Glutamatergic neuron (in vitro differentiated cells): ENCODE data around the gene LIMS1. TPM values are rescaled to one million over a fixed set of nuclear protein-coding genes. Genes with fewer than 3 reads are reported as not detected.
"Not testable (repeated sequence)": the region's sequence is repeated elsewhere in the genome, so short reads cannot be mapped to it uniquely, and the experiment has no call there.

Source experiments
- DNase-seq: peaks from one replicate; pipeline ENCODE4 v3.0.0; 2022
- H3K27ac Mint-ChIP-seq: one replicate; pipeline ENCODE4 v1.8.0; 2020; ENCODE audit warnings: mild to moderate bottlenecking, mixed read lengths, inconsistent platforms; ENCODE audit not compliant: unreplicated experiment
- H3K27me3 Mint-ChIP-seq: one replicate; pipeline ENCODE4 v1.8.0; 2020; ENCODE audit warnings: mild to moderate bottlenecking, moderate library complexity, mixed read lengths, inconsistent platforms; ENCODE audit not compliant: unreplicated experiment
- H3K36me3 Mint-ChIP-seq: one replicate; pipeline ENCODE4 v1.8.0; 2020; ENCODE audit warnings: mild to moderate bottlenecking, mixed read lengths, inconsistent platforms; ENCODE audit not compliant: unreplicated experiment
- H3K4me1 Mint-ChIP-seq: one replicate; pipeline ENCODE4 v1.8.0; 2020; ENCODE audit warnings: mild to moderate bottlenecking, low read depth, mixed read lengths, inconsistent platforms; ENCODE audit not compliant: unreplicated experiment
- H3K4me3 Mint-ChIP-seq: one replicate; pipeline ENCODE4 v1.8.0; 2020; ENCODE audit warnings: mild to moderate bottlenecking, mixed read lengths, inconsistent platforms; ENCODE audit not compliant: unreplicated experiment
- H3K9me3 Mint-ChIP-seq: one replicate; pipeline ENCODE4 v1.8.0; 2020; ENCODE audit warnings: mild to moderate bottlenecking, moderate library complexity, mixed read lengths, inconsistent platforms; ENCODE audit not compliant: unreplicated experiment
- total RNA-seq: library from RNA; stranded (reverse); fragmentation: NEBNext Ultra II Directional; extraction: Animal tissue kit (Norgen Biotek cat#: 25700); gene quantifications from one replicate; pipeline ENCODE4 v1.2.1, GENCODE V29; 2021; ENCODE audit not compliant: unreplicated experiment
- TF ChIP-seq, protein P1 (sequence below): fragments of 200-600 bp; sonication (generic); IDR thresholded peaks from one replicate; pipeline ENCODE4 v1.5.0; 2021; ENCODE audit not compliant: partially characterized antibody, unreplicated experiment

Gene LIMS1
- total RNA-seq, 1 donor from 2014 or later, result 18.5 TPM

DNA sequence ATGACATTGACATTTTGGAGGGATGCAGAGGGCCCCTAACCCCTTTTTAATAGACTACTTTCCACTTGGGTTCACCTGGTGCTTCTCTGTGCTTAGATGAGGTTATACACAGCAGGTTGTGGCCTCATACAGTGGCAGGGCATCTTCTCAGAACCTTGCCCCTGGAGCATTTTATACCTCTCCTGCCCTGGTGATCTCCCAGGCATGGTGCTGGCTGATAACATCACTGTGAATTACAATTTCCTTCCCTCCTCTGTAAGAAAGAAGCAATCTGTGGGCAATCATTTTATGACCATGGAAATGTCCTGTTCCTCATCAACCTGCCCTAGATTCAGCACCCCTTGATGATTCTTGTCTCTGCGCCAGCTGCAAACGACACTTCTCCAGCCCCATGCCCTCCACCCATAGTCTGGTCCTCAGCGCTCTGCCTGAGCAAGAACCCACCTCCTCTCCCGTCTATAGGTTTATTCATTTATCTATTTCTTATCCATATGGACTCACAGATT lies 143.0 kb downstream of the LIMS1 start:
- H3K27ac Mint-ChIP-seq, H3K4me1 Mint-ChIP-seq, H3K27me3 Mint-ChIP-seq, H3K4me3 Mint-ChIP-seq, H3K9me3 Mint-ChIP-seq, H3K36me3 Mint-ChIP-seq, DNase-seq: not testable (repeated sequence)

DNA sequence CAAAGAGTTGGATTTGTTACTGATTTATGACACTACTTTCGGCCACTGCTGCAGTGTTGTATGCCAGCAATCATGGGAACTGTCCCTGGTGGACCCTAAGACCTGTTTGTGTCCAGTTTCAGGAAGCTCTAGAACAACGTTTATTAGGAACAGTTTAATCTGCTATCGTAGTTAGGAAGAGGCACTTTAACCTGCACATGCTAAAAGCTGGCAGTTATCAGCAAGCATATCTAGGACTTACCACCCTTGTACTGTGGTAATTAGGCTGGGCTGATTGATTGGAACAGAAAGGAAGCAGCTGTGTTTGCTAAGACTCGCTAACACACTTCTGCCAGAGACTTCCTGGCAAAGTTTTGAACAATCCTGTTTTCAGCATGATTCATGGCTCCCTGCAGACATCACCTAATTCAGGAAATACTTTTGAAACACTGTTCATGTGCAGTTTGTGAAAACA lies 144.0 kb downstream of the LIMS1 start:
- not testable (repeated sequence) for DNase-seq, H3K36me3 Mint-ChIP-seq, H3K4me1 Mint-ChIP-seq, H3K27ac Mint-ChIP-seq, H3K9me3 Mint-ChIP-seq, H3K4me3 Mint-ChIP-seq, H3K27me3 Mint-ChIP-seq

DNA sequence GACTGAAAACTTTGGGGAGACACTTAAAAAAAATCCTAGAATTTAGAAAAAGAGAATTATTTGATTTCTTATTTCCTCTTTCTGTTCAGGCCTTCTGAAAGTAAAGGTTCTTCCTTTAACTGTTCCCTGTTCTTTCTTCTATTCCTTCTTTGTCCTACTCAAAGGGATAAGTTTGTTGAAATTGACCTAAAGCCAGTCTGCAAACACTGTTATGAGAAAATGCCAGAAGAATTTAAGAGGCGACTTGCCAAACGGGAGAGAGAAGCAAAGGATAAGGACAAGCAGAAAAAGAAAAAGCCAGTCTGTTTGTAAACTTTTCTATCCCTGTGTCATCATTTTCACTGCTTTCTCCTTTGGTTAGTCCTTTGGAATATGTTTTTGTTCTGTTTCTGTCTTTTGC lies 146.5 kb downstream of the LIMS1 start:
- H3K9me3 Mint-ChIP-seq, H3K27ac Mint-ChIP-seq, H3K4me1 Mint-ChIP-seq, H3K36me3 Mint-ChIP-seq, H3K27me3 Mint-ChIP-seq, DNase-seq, H3K4me3 Mint-ChIP-seq: not testable (repeated sequence)

DNA sequence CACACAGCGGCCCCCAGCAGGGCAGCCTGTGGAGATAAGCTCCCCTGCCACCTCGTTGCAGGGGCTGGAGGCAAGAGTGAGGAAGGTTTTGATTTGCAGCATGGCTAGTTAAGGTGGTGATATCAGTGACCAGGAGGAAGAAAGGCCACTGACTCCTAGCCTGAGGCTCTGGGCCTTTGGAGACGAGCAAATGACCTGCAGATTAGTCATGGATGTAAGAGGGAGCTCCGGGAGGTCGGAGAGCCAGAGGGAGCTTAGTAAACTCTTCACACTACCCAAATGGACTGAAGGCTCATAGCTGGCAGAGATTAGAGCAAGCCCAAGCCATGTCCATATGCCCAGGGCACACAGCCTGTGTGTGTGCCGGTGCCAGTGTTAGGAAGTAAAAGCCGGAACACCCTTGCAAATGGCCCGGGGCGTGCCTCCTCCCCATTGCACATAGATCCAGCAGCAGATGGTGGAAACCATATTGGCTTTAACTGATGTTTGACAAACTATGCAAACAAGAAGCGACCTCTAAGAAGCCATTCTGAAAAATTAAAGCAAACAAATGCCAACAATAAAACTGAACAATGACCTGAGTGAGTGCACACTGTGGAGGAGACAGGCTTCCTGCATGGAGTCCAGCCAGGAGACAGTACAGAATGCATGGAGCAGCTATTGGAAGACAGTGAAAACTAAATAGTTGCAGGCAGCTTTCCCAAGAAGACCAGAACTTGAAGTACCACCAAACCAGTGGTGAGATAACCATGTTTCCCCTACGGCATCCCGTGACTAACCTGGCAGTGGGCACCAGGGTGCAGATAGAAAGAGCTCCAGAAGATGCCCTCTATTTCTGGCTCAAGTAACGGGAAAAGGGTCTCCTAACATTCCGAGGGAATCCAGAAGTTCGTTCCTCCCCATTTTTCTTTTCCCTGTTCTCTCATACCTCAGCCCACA lies 154.8 kb downstream of the LIMS1 start:
- not testable (repeated sequence) for H3K4me1 Mint-ChIP-seq, H3K36me3 Mint-ChIP-seq, H3K4me3 Mint-ChIP-seq, H3K27ac Mint-ChIP-seq, H3K27me3 Mint-ChIP-seq, DNase-seq, H3K9me3 Mint-ChIP-seq

DNA sequence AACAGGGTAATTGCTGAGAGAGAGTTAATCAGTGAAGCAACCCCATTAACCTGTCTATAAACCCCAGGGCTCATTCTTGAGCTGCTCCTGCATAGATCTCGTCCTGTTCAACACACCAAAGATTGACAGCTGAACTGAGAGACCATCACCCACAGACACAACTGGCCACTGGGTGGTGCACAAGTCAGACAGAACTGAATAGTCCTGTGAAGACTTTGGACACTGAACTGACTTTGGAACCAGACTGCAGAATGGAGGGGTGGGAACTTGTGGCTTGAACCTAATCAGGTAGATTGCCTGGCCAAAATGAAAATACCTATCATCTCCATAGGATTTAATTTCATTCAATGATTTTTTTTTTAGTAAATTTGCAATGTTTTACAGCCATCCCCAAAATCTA lies 155.7 kb downstream of the LIMS1 start:
- not testable (repeated sequence) for DNase-seq, H3K4me3 Mint-ChIP-seq, H3K27ac Mint-ChIP-seq, H3K9me3 Mint-ChIP-seq, H3K4me1 Mint-ChIP-seq, H3K27me3 Mint-ChIP-seq, H3K36me3 Mint-ChIP-seq

DNA sequence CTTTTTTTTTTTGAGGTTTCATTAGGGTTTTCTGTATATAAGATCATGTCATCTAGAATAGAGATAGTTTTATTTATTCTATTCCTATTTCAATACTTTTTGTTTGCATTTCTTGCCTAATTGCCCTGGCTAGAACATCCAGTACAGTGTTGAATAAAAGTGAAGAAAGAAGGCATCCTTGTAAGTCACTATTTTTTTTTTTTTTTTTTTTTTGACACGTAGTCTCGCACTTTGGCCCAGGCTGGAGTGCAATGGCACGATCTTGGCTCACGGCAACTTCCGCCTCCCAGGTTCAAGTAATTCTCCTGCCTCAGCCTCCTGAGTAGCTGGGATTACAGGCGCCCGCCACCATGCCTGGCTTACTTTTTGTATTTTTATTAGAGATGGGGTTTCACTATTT lies 157.2 kb downstream of the LIMS1 start:
- TF ChIP-seq, protein P1, sequence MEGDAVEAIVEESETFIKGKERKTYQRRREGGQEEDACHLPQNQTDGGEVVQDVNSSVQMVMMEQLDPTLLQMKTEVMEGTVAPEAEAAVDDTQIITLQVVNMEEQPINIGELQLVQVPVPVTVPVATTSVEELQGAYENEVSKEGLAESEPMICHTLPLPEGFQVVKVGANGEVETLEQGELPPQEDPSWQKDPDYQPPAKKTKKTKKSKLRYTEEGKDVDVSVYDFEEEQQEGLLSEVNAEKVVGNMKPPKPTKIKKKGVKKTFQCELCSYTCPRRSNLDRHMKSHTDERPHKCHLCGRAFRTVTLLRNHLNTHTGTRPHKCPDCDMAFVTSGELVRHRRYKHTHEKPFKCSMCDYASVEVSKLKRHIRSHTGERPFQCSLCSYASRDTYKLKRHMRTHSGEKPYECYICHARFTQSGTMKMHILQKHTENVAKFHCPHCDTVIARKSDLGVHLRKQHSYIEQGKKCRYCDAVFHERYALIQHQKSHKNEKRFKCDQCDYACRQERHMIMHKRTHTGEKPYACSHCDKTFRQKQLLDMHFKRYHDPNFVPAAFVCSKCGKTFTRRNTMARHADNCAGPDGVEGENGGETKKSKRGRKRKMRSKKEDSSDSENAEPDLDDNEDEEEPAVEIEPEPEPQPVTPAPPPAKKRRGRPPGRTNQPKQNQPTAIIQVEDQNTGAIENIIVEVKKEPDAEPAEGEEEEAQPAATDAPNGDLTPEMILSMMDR, result no peak
- no peak overlapping the region for H3K4me3 Mint-ChIP-seq
- no peak for DNase-seq
- no peaks in the 10 kb centered on the region for H3K9me3 Mint-ChIP-seq
- H3K27ac Mint-ChIP-seq, result no peak overlapping the region
- H3K4me1 Mint-ChIP-seq, result no peaks in the 10 kb centered on the region
- H3K36me3 Mint-ChIP-seq, result no peaks in the 10 kb centered on the region
- no peaks in the 10 kb centered on the region for H3K27me3 Mint-ChIP-seq

DNA sequence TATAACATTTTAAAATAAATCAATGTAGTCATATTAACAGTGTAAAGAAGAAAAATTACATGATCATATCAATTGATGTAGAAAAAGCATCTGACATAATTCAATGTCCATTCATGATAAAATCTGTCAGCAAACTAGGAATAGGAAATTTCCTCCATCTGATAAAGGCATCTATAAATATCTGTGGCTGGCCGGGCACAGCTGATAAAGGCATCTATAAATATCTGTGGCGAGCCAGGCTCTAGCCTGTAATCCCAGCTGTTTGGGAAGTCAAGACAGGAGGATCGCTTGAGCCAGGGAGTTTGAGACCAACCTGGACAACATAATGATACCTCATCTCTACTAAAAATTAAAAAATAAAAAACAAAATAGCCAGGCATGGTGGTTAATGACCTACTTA lies 166.9 kb downstream of the LIMS1 start:
- H3K27me3 Mint-ChIP-seq, result no peaks in the 10 kb centered on the region
- H3K9me3 Mint-ChIP-seq, result peaks cover 3% of the 10 kb centered on the region
- no peaks in the 10 kb centered on the region for H3K36me3 Mint-ChIP-seq
- no peak for DNase-seq
- H3K4me1 Mint-ChIP-seq, result no peaks in the 10 kb centered on the region
- no peak overlapping the region for H3K4me3 Mint-ChIP-seq
- H3K27ac Mint-ChIP-seq, result no peak overlapping the region
- TF ChIP-seq, protein P1, result no peak
